ENCODE measurements around the gene GXYLT2. TPM values are rescaled to one million over a fixed set of nuclear protein-coding genes. Genes with fewer than 3 reads are reported as not detected.
A peak's percentile ranks its signal among the peaks of the same experiment; 100 is the strongest.

Gene GXYLT2
- total RNA-seq, 1 experiment from 2014 or later, result not detected

DNA sequence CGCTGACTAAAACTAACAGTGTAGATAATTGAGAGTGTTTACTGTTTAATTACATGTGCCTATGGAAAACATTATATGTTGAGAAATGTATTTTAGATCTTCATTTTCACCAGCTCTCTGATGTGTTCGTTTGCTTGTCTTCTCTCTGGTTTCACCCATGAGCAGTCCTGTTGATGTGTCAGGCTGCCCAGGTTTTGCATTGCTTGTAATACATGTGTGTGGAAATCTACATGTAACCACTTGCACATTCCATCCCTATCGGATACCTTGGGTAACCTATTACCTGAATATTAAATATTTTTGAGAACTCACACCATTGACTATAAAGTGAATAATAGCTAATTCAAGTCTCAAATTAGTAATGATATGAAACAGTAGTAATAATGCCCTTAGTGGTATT, 121.9 kb downstream of the GXYLT2 start:
- DNase-seq (ENCODE audit: low spot score), result no peak

DNA sequence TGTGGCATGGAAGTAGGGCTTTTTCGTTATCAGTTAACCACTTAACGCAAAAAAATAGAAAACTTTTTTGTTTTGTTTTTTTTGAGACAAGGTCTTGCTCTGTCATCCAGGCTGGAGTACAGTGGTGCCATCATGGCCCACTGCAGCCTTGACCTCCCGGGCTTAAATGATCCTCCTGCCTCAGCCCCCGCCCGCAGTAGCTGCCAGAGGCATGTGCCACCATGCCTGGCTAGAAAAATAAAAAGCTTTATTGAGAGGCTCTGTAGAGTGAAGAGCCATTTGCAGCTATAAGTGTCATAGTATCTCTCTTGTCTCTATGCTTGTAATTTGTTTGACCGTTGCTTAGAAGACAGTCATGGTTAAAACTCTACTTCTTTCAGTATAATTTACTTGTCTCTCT, 122.3 kb downstream of the GXYLT2 start:
- no peak for DNase-seq (ENCODE audit: low spot score)

DNA sequence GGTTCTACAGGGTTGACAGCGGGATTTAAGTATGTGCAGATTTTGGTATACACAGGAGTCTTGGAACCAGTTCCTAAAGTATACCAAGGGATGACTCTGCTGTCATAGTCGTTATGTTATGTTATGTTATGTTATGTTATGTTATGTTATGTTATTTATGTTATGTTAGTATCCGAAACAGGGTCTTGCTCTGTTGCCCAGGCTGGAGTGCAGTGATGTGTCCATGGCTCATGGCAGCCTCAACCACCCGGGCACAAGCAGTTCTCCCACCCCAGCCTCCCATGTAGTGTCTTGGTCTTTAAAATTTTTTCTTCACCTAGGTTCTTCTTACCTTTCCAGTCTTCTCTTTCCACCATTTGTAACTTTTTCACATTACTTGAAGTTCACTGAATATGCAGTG, 130.5 kb downstream of the GXYLT2 start:
- no peak for DNase-seq (ENCODE audit: low spot score)

DNA sequence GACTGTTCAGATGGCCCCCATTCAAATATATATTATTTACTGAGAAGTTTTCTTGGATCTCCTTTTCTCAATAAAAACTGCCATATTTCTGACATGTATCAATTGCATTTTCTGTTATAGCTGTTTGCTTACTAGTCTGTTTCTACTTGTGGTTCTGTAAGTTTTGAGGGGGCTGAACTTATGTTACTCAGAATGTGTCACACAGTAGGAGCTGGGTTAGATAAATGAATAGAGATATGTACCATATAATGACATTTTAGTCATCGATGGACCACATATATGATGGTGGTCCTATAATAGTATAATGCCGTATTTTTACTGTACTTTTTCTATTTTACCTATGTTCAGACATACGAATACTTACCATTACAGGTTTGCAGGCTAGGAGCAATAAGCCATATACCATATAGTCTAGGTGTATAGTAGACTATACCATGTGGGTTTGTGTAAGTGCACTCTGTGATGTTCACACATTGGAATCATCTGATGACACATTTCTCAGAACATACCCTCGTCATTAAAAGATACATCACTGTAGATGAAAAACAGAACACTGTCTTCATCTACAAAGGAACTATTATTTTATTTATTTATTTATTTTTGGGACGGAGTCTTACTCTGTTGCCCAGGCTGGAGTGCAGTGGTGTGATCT, 131.1 kb downstream of the GXYLT2 start:
- DNase-seq (ENCODE audit: low spot score), result no peak

DNA sequence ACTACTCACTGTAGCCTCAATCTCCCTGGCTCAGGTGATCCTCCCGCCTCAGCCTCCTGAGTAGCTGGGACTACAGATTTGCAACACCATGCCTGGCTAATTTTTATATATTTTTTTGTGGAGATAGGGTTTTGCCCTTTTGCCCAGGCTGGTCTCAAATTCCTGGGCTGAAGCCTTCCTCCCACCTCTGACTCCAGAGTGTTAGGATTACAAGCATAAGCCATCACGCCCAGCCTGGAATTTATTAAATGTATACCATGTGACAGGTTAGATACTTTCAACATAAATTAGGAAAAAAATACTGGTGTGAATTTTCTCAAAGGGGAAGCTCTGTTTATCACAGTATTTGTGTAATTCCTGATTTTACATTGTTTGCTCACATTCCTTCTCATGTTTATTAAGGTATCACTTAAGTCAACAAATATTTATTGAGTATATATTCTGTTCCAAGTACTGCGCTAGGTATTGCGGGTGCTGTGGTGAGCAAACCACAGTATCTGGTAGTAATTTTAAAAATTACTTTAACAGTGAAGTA, 133.5 kb downstream of the GXYLT2 start:
- no peak for DNase-seq (ENCODE audit: low spot score)

DNA sequence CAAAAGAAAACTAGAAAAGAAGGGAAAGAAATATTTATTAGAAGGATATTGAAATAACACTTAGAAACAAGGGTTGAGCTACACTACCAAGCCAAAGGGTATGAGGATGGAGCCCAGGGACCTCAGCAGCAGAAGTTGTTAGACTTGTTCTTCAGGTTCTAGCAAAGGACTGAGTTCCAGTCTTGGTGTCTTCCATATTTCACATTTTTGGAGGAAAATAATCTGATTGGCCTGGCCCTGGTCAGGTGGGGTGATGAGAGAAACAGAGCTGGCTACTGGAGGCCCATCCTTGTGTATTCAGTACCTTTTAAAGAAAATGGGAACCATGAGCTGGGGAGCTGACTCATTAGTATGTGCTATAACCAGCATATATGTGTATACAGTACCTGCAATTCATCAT, 137.0 kb downstream of the GXYLT2 start:
- DNase-seq (ENCODE audit: low spot score), result peak; percentile 54

DNA sequence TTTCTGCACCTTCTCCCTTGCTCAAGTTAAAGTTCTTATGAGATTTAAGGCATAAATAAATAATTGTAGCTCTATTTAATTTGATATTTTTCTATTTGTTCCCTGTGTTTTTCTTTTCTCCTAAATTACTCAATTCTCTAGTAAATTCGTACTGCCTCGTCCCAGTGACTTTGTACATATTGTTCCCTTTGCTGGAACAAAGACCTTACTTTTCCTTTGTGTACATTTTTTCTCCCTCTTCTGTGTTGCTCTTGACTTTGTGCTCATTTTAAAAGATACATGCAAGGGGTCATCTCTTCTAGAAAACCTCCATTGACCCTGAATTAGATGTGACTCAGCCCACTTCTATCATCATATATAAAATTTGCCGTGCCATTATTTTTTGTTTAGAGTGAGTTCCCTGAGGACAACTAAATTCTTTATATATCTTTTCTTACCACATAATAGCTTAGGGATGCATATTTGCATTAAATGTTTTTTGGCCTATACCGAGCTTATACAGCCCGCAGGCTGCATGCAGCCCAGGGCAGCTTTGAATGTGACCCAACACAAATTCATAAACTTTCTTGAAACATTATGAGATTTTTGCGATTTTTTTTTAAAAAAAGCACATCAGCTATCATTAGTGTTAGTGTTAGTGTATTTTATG, 138.4 kb downstream of the GXYLT2 start:
- no peak for DNase-seq (ENCODE audit: low spot score)

Small RNA genes lying within 50 kb of the gene (small RNA-seq; reads per million reads assigned to genes)
- not detected for gene RF00017

Other genes starting within 250 kb of the GXYLT2 start
- gene SHQ1, start 39.6 kb upstream of the GXYLT2 start, total RNA-seq (2014; rRNA removed; shearing (Covaris generic)), result 7.2 and 11.2 TPM in 2 replicates
- gene PPP4R2, start 108.8 kb downstream of the GXYLT2 start, total RNA-seq (2014; rRNA removed; shearing (Covaris generic)), result 11.9 and 19.9 TPM in 2 replicates
- 2.7 and 3.6 TPM in 2 replicates for gene EBLN2, start 173.6 kb downstream of the GXYLT2 start, total RNA-seq (2014; rRNA removed; shearing (Covaris generic))

Measured in HT-29 (cell line).